Immature natural killer cell (primary cell): ENCODE results near the gene SLC6A7. TPM values are rescaled to one million over a fixed set of nuclear protein-coding genes. Genes with fewer than 3 reads are reported as not detected.

Experiments used
- DNase-seq, 3 donors: peaks; one replicate each; pipeline ENCODE4 v3.0.0; 2022; ENCODE audit warnings: mixed read lengths in 1 of 3
- H3K27ac Mint-ChIP-seq, 6 donors: one replicate each; pipeline ENCODE4 v1.8.0; 2020; ENCODE audit warnings: mixed read lengths in 6 of 6, mild to moderate bottlenecking in 5 of 6, inconsistent platforms in 4 of 6, moderate library complexity in 3 of 6
- H3K27me3 Mint-ChIP-seq, 3 donors: one replicate each; pipeline ENCODE4 v1.8.0; 2020 to 2021; ENCODE audit warnings: low read depth in 3 of 3, mild to moderate bottlenecking in 3 of 3, mixed read lengths in 3 of 3, moderate library complexity in 3 of 3, inconsistent platforms in 1 of 3
- H3K36me3 Mint-ChIP-seq, 3 donors: one replicate each; pipeline ENCODE4 v1.8.0; 2020; ENCODE audit warnings: mixed read lengths in 3 of 3, inconsistent platforms in 2 of 3, mild to moderate bottlenecking in 2 of 3
- H3K4me1 Mint-ChIP-seq, 2 donors: one replicate each; pipeline ENCODE4 v1.8.0; 2020; ENCODE audit warnings: inconsistent platforms in 2 of 2, mild to moderate bottlenecking in 2 of 2, mixed read lengths in 2 of 2, moderate library complexity in 1 of 2
- H3K4me3 Mint-ChIP-seq, 5 donors: one replicate each; pipeline ENCODE4 v1.8.0; 2020; ENCODE audit warnings: mild to moderate bottlenecking in 5 of 5, mixed read lengths in 5 of 5, inconsistent platforms in 3 of 5, moderate library complexity in 3 of 5
- H3K9me3 Mint-ChIP-seq, 6 donors: one replicate each; pipeline ENCODE4 v1.8.0; 2020; ENCODE audit warnings: mild to moderate bottlenecking in 6 of 6, mixed read lengths in 6 of 6, inconsistent platforms in 4 of 6, moderate library complexity in 3 of 6
- polyA plus RNA-seq, 3 donors: library from polyadenylated mRNA; unstranded; fragments of 300-500 nt; fragmentation: Illumina TruSeq; gene quantifications; one replicate each; pipeline ENCODE4 v1.2.3, GENCODE V29; 2021

The SLC6A7 gene
- polyA plus RNA-seq, 3 donors from 2014 or later, result not detected

DNA sequence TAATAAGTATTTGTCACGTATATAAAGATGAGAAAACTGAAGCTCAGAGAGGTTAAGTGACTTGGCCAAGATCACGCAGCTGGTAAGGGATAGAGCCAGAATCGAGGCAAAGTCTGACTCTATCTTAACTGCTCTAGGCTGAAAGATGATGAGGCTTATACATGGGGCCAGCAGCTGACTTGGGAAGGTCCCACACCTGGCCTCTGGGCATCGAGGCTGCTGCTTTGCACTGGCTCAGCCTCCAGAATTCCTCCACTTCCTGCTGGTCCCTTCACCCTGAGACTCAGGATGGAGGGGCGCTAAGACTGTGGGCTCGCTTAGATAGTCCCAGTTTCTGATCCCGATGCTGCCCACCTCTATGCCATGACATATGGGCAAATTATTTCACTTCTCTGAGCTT is 64.5 kb downstream of the SLC6A7 start:
- Mint-ChIP-seq H3K27ac (no peak overlapping the region), H3K4me3 (no peak overlapping the region), H3K4me1 (no peaks in the 10 kb centered on the region), H3K27me3 (peaks cover 0 to 4% (median 0%) of the 10 kb centered on the region in 3 donors), H3K9me3 (no peaks in the 10 kb centered on the region), H3K36me3 (no peaks in the 10 kb centered on the region)
- DNase-seq, result no peak

DNA sequence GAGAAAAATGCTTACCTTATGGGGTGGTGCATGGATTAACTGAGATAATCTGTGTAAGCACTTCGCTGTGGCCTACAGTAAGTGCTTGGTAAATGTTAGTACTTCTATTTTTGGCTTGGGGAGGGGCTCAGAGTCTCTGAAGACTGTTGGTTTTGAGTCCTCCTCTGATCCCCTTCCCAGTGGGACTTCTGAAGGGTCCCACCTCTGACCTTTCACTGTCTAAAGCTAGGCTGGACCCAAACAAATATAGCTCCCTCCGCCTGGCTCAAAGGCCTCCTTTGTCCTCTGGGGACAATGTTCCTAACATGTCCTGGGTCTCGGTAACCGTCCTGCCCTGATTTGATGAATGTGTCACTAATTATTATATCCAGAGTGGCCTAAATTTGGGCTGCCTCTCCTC is 64.9 kb downstream of the SLC6A7 start:
- Mint-ChIP-seq H3K27me3 (peaks cover 0 to 4% (median 0%) of the 10 kb centered on the region in 3 donors), H3K4me3 (no peak overlapping the region), H3K9me3 (no peaks in the 10 kb centered on the region), H3K27ac (no peak overlapping the region), H3K4me1 (no peaks in the 10 kb centered on the region), H3K36me3 (no peaks in the 10 kb centered on the region)
- DNase-seq, result no peak

DNA sequence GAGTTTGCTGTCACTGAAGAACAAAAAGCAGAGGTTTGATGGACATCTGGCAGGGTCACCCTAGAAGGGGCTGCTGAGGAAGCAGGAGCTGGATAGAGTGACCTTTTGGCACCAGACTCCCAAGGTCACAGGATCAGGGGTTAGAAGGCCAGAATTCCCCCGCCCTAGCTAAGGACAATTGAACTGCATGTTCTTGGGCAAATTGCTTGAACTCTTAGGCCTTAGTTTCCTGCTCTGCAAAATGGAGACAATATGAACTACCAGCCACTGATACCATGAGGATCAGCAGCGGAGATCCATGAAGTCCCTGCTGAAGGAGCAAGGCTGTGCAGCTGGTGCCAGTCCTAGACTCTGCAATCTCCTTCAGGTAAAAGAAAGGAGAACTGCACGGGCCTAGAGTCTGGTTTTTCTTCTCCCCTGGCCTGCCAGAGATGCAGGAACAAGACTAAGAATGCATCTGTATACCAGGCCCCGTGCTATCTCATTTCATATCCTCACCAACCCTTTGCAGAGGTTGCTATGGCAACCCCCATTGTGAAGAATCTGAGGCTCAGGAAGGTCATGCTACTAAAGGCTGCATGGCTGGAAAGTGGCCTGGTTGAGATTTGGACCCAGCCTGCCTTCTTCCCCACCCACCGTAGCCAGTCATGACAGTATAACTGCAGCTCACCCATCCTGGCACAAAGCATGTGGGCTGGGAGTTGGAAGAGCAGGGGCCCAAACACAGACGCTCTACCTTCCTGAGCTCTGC is 66.0 kb downstream of the SLC6A7 start:
- Mint-ChIP-seq H3K9me3 (no peaks in the 10 kb centered on the region), H3K4me3 (no peak overlapping the region), H3K4me1 (no peaks in the 10 kb centered on the region), H3K27ac (no peak overlapping the region), H3K36me3 (no peaks in the 10 kb centered on the region), H3K27me3 (peaks cover 0 to 4% (median 0%) of the 10 kb centered on the region in 3 donors)
- DNase-seq, result no peak

DNA sequence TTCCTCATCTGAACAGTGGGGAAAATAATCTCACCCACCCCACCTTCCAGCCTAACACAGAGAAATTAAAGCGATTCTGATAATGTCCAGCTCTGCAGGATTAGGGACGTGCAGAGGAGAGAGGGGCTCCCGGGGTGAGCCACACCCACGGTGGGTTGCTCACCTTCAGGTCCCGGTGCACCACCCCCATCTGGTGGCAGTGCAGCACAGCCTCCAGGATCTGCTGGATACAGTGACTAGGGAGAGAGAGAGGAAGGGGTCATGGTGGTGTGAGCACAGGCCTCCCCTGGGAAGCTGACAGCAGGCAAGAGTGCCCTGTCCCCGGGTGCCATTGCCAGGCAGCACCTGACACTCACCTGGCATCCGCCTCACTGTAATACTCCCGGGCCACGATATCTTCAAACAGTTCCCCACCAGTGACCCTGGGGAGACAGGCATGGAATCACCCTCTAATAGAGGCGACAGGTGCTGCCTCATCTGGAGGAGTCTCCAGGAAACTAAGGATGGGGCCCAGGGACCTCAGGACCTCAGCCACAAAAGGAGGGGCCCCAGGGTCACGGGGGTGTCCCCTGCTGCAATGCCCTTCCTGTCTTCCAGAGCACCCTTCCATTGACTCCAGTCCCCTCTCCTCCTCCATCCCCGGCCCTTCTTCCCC is 66.7 kb downstream of the SLC6A7 start:
- H3K27me3 Mint-ChIP-seq, result peaks cover 0 to 2% (median 0%) of the 10 kb centered on the region in 3 donors
- H3K9me3 Mint-ChIP-seq, result no peaks in the 10 kb centered on the region
- DNase-seq, result no peak
- H3K27ac Mint-ChIP-seq, result no peak overlapping the region
- H3K36me3 Mint-ChIP-seq, result no peaks in the 10 kb centered on the region
- H3K4me1 Mint-ChIP-seq, result no peaks in the 10 kb centered on the region
- H3K4me3 Mint-ChIP-seq, result no peak overlapping the region

DNA sequence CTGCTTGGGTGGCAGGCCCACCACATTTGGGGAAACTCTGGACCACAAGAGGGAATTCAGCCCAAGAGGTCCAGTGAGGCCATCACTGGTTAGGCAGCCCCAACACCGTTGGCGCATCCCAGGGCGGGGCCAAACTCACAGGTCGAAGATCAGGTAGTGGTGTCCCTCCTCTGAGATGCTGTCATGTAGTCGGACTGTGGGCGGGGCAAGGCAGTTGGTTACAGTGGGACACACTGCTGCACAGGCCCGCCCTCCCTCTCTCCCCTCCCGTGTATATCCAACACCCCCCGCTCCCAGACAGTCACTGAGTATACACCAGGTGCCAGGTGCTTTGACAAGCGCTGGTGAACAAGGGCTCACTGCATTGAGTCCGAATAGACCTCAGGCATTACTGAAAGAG is 67.6 kb downstream of the SLC6A7 start:
- H3K36me3 Mint-ChIP-seq, result no peaks in the 10 kb centered on the region
- no peaks in the 10 kb centered on the region for H3K27me3 Mint-ChIP-seq
- H3K4me3 Mint-ChIP-seq, result no peak overlapping the region
- no peaks in the 10 kb centered on the region for H3K9me3 Mint-ChIP-seq
- DNase-seq, result no peak
- H3K27ac Mint-ChIP-seq, result no peak overlapping the region
- H3K4me1 Mint-ChIP-seq, result no peaks in the 10 kb centered on the region

DNA sequence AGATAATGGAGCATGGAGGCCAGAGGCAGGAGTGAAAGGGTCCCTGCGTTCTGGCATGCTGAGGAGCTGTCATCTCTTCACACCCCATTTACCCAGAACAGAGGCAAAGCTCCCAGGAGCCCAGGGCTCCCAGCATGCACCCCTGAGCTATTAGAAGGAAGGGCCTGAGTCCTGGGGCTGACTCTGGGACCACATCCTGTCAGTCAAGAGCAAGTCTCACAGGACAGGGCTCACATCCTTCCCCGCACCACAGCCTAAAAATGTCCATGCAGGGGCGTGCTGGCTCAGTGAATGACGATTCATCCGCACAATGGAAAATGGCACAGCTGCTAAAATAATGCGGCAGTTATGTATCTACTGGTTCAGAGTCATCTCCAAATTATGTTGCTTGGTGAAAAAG is 68.3 kb downstream of the SLC6A7 start:
- Mint-ChIP-seq H3K27me3 (no peaks in the 10 kb centered on the region), H3K4me1 (no peaks in the 10 kb centered on the region), H3K4me3 (no peak overlapping the region), H3K36me3 (no peaks in the 10 kb centered on the region), H3K9me3 (no peaks in the 10 kb centered on the region), H3K27ac (no peak overlapping the region)
- DNase-seq, result no peak

Other genes starting within 250 kb of the SLC6A7 start
- not detected for gene PDE6A, start 245.3 kb upstream of the SLC6A7 start, polyA plus RNA-seq
- gene SLC26A2, start 229.3 kb upstream of the SLC6A7 start, polyA plus RNA-seq, result 1 to 10 TPM; 2.4 to 3.6 (median 2.4) TPM
- 1 to 10 TPM in 2 of 3 donors, under 1 TPM in 1; 0.48 to 2.0 (median 1.1) TPM for gene TIGD6, start 189.4 kb upstream of the SLC6A7 start, polyA plus RNA-seq
- gene HMGXB3, start 189.3 kb upstream of the SLC6A7 start, polyA plus RNA-seq, result 10 to 100 TPM in 2 of 3 donors, 1 to 10 TPM in 1; 5.2 to 16.2 (median 12.7) TPM
- gene CSF1R, start 103.5 kb upstream of the SLC6A7 start, polyA plus RNA-seq, result 10 to 100 TPM in 1 of 3 donors, 1 to 10 TPM in 1, under 1 TPM in 1; 0.82 to 10.4 (median 2.5) TPM
- gene PDGFRB, start 34.2 kb upstream of the SLC6A7 start, polyA plus RNA-seq, result 10 to 100 TPM in 1 of 3 donors, 1 to 10 TPM in 2; 6.4 to 18.9 (median 7.1) TPM
- not detected for gene CDX1, start 23.3 kb upstream of the SLC6A7 start, polyA plus RNA-seq
- not detected for gene CAMK2A, start 99.7 kb downstream of the SLC6A7 start, polyA plus RNA-seq
- not detected for gene ARSI, start 112.8 kb downstream of the SLC6A7 start, polyA plus RNA-seq
- 10 to 100 TPM in 1 of 3 donors, 1 to 10 TPM in 2; 3.2 to 21.5 (median 3.5) TPM for gene TCOF1, start 167.6 kb downstream of the SLC6A7 start, polyA plus RNA-seq
- gene CD74, start 222.8 kb downstream of the SLC6A7 start, polyA plus RNA-seq, result 1,000 to 10,000 TPM in 2 of 3 donors, 100 to 1,000 TPM in 1; 982 to 1,268 (median 1,061) TPM